Osteoblast (primary cell): Measurements from ENCODE around the gene OR5M8. TPM values are rescaled to one million over a fixed set of nuclear protein-coding genes. Genes with fewer than 3 reads are reported as not detected.

Source experiments
- DNase-seq: peaks from one replicate; pipeline ENCODE4 v3.0.0; 2011; ENCODE audit warnings: low spot score, mixed read lengths; ENCODE audit not compliant: insufficient read length; ENCODE audit errors: missing footprints
- H2AFZ ChIP-seq: 2 replicates; pipeline ENCODE4 v1.6.0; 2011; ENCODE audit warnings: mild to moderate bottlenecking, low read length
- H3K27ac ChIP-seq: 2 replicates; pipeline ENCODE4 v1.5.1; 2011; ENCODE audit warnings: mild to moderate bottlenecking, low read depth, low read length, moderate library complexity
- H3K27me3 ChIP-seq: 2 replicates; pipeline ENCODE4 v1.6.0; 2012; ENCODE audit warnings: mild to moderate bottlenecking, control low read depth, inconsistent platforms, low read length, moderate library complexity; ENCODE audit not compliant: insufficient read depth
- H3K36me3 ChIP-seq: 2 replicates; pipeline ENCODE4 v1.5.1; 2011; ENCODE audit warnings: mild to moderate bottlenecking, low read length, control low read depth, moderate library complexity; ENCODE audit not compliant: insufficient read depth
- H3K4me1 ChIP-seq: 2 replicates; pipeline ENCODE4 v1.5.1; 2011; ENCODE audit warnings: mild to moderate bottlenecking, low read length, control low read depth, moderate library complexity; ENCODE audit not compliant: insufficient read depth
- H3K4me2 ChIP-seq: 2 replicates; pipeline ENCODE4 v1.6.0; 2011; ENCODE audit warnings: mild to moderate bottlenecking, low read length; ENCODE audit not compliant: insufficient read depth
- H3K4me3 ChIP-seq: fragments of 200-600 bp; sonication (generic); 3 replicates; pipeline ENCODE4 v1.5.1; 2012; ENCODE audit warnings: mild to moderate bottlenecking, low read length, inconsistent platforms; ENCODE audit not compliant: insufficient read depth
- H3K79me2 ChIP-seq: 2 replicates; pipeline ENCODE4 v1.6.0; 2012; ENCODE audit warnings: mild to moderate bottlenecking, low read length, control low read depth, inconsistent platforms; ENCODE audit not compliant: insufficient read depth
- H3K9me3 ChIP-seq: 2 replicates; pipeline ENCODE4 v1.5.1; 2011; ENCODE audit warnings: low read depth, low read length, control low read depth
- H4K20me1 ChIP-seq: 2 replicates; pipeline ENCODE4 v1.6.0; 2012; ENCODE audit warnings: mild to moderate bottlenecking, low read length, control low read depth; ENCODE audit not compliant: insufficient read depth
- CTCF ChIP-seq: IDR thresholded peaks from 2 replicates; pipeline ENCODE4 v1.5.1; 2011; ENCODE audit warnings: mild to moderate bottlenecking, low read depth, low read length, moderate library complexity; ENCODE audit errors: extremely low read depth
- total RNA-seq: library from RNA; depleted of rRNA; stranded (reverse); fragments of >200 nt; gene quantifications from 2 replicates; pipeline ENCODE4 v1.2.3, GENCODE V29; 2012

Gene OR5M8
- total RNA-seq, 1 donor: not detected

DNA sequence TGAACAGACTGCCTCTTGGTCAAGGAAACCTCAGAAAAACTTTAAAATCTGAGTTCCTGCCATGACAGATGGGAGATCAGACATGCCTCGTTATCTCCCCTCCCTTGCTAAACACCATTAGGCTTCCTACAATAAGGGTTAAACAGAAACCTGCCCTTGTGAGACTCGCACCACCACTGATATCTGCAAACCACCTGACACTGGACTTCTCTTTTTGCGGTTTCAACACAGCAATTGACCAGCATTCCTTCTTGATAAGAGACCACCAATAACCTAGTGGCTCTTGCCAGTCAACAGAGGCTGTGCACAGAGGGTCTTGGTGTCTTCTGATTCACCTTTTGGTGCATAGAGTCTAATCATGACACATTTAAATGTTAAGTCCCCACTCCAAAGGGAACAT, 4.4 kb downstream of the OR5M8 start:
- Histone ChIP-seq H2AFZ (no peak overlapping the region), H3K27me3 (no peaks in the 10 kb centered on the region), H3K36me3 (no peaks in the 10 kb centered on the region), H3K79me2 (no peaks in the 10 kb centered on the region), H4K20me1 (no peaks in the 10 kb centered on the region), H3K4me3 (no peak overlapping the region), H3K27ac (no peak overlapping the region), H3K4me1 (no peaks in the 10 kb centered on the region), H3K9me3 (peaks cover 2% of the 10 kb centered on the region), H3K4me2 (no peak overlapping the region)
- no peak for TF ChIP-seq CTCF
- DNase-seq: no peak

DNA sequence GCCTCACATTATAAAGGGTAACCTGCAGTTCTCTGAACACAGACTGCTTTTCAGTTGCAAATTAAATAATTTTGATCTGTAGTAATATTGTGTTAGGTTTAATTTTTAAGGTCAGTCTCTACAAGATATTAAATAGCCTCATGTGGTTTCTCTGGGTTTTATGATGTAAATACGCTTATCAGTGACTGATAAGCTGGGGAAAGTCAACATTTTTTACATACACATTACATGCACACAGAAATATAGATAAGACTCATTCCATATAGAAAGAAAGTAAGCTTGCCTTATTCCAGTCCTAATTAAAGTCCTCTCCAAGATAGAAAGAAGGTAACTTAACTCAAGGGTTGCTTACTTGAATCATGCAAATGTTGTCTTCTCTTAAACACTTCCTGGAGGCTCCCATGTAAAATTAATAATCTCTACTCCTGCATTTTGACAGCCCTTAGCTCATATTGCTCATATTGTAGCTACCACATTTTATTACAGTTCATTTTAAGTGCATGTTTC, 16.4 kb downstream of the OR5M8 start:
- Histone ChIP-seq H3K4me2 (no peak overlapping the region), H3K27me3 (no peaks in the 10 kb centered on the region), H3K9me3 (no peaks in the 10 kb centered on the region), H3K4me3 (no peak overlapping the region), H3K4me1 (no peaks in the 10 kb centered on the region), H4K20me1 (no peaks in the 10 kb centered on the region), H3K36me3 (no peaks in the 10 kb centered on the region), H2AFZ (no peak overlapping the region), H3K79me2 (no peaks in the 10 kb centered on the region), H3K27ac (no peak overlapping the region)
- DNase-seq: no peak
- no peak for TF ChIP-seq CTCF

- H3K4me3 ChIP-seq: no peak within 1 kb of the TSS
- no peaks in the 10 kb centered on the region for H3K27me3 ChIP-seq
- H4K20me1 ChIP-seq: no peaks in the 10 kb centered on the region
- H3K79me2 ChIP-seq: no peaks in the 10 kb centered on the region
- H3K4me2 ChIP-seq: no peak within 1 kb of the TSS
- H2AFZ ChIP-seq: no peak within 1 kb of the TSS
- no peak within 1 kb of the TSS for H3K27ac ChIP-seq
- no peak for DNase-seq
- no peak for TF ChIP-seq CTCF
- no peaks in the 10 kb centered on the region for H3K4me1 ChIP-seq
- H3K9me3 ChIP-seq: no peaks in the 10 kb centered on the region
- H3K36me3 ChIP-seq: no peaks in the 10 kb centered on the region
These were observed 17.9 kb downstream of the OR5M8 start, which contains the start of gene OR5M3 for GRCh38 chr11:56473252-56473651. TSS of gene OR5M3 (minus strand) at chr11:56473352. CDS start at chr11:56470497, 2,855 bp downstream.

GRCh38 chr11:56457076-56457475, 34.1 kb downstream of the OR5M8 start:
- Histone ChIP-seq H4K20me1 (no peaks in the 10 kb centered on the region), H3K79me2 (no peaks in the 10 kb centered on the region), H3K9me3 (no peaks in the 10 kb centered on the region), H3K27me3 (no peaks in the 10 kb centered on the region), H2AFZ (no peak overlapping the region), H3K4me1 (no peaks in the 10 kb centered on the region), H3K4me2 (no peak overlapping the region), H3K4me3 (no peak overlapping the region), H3K36me3 (no peaks in the 10 kb centered on the region), H3K27ac (no peak overlapping the region)
- no peak for TF ChIP-seq CTCF
- DNase-seq: no peak
